DND-41 (cell line): ENCODE data around the gene CCSER2.

Experiments used
- ATAC-seq: fragments of 200-7000 bp; cut with Tn5 transposase; 3 replicates; pipeline ENCODE4 v1.9.1; 2021; ENCODE audit warnings: low read depth; ENCODE audit not compliant: insufficient read depth
- DNase-seq: peaks from one replicate; pipeline ENCODE4 v3.0.0-alpha.2; 2020
- H2AFZ ChIP-seq: 2 replicates; pipeline ENCODE4 v1.6.0; 2012; ENCODE audit warnings: low read depth, low read length
- H3K27ac ChIP-seq: 2 replicates; pipeline ENCODE4 v1.5.1; 2012; ENCODE audit warnings: low read length, inconsistent platforms
- H3K27me3 ChIP-seq: fragments of 200-600 bp; sonication (generic); 2 replicates; pipeline ENCODE4 v1.6.0; 2012; ENCODE audit warnings: low read length, mild to moderate bottlenecking, inconsistent platforms; ENCODE audit not compliant: insufficient read depth, poor library complexity
- H3K36me3 ChIP-seq: 2 replicates; pipeline ENCODE4 v1.5.1; 2012; ENCODE audit warnings: low read length, inconsistent platforms; ENCODE audit not compliant: insufficient read depth
- H3K4me1 ChIP-seq: 2 replicates; pipeline ENCODE4 v1.5.1; 2012; ENCODE audit warnings: mild to moderate bottlenecking, low read length; ENCODE audit not compliant: insufficient read depth
- H3K4me2 ChIP-seq: 2 replicates; pipeline ENCODE4 v1.6.0; 2012; ENCODE audit warnings: mild to moderate bottlenecking, moderate library complexity, low read length, inconsistent platforms; ENCODE audit not compliant: insufficient read depth
- H3K4me3 ChIP-seq, 2 experiments: fragments of 200-600 bp in 1 of 2; shearing (Covaris generic) in 1 of 2; 2 replicates each; pipeline ENCODE4 v1.5.1; 2012 to 2016; ENCODE audit warnings: inconsistent platforms in 2 of 2, low read length in 2 of 2, mild to moderate bottlenecking in 2 of 2, low read depth in 1 of 2, moderate library complexity in 1 of 2
- H3K79me2 ChIP-seq: 2 replicates; pipeline ENCODE4 v1.6.0; 2012; ENCODE audit warnings: low read length, inconsistent platforms; ENCODE audit not compliant: insufficient read depth
- H3K9ac ChIP-seq: 2 replicates; pipeline ENCODE4 v1.6.0; 2012; ENCODE audit warnings: low read depth, mild to moderate bottlenecking, inconsistent platforms, low read length, moderate library complexity
- H3K9me3 ChIP-seq: 2 replicates; pipeline ENCODE4 v1.5.1; 2012; ENCODE audit warnings: low read length, moderate library complexity, mild to moderate bottlenecking, inconsistent platforms; ENCODE audit not compliant: insufficient read depth, severe bottlenecking
- H4K20me1 ChIP-seq: 2 replicates; pipeline ENCODE4 v1.6.0; 2012; ENCODE audit warnings: low read length; ENCODE audit not compliant: insufficient read depth
- EZH2 ChIP-seq: IDR thresholded peaks from 3 replicates; pipeline ENCODE4 v1.6.1; 2012; ENCODE audit warnings: borderline replicate concordance, low read depth, mild to moderate bottlenecking, moderate library complexity, low read length, inconsistent platforms; ENCODE audit not compliant: severe bottlenecking
- TF ChIP-seq, protein P1 (sequence below): IDR thresholded peaks from 2 replicates; pipeline ENCODE4 v1.5.1; 2012; ENCODE audit warnings: borderline replicate concordance, low read length, moderate library complexity, mild to moderate bottlenecking; ENCODE audit not compliant: poor library complexity, severe bottlenecking; ENCODE audit errors: extremely low read depth

Gene CCSER2

DNA sequence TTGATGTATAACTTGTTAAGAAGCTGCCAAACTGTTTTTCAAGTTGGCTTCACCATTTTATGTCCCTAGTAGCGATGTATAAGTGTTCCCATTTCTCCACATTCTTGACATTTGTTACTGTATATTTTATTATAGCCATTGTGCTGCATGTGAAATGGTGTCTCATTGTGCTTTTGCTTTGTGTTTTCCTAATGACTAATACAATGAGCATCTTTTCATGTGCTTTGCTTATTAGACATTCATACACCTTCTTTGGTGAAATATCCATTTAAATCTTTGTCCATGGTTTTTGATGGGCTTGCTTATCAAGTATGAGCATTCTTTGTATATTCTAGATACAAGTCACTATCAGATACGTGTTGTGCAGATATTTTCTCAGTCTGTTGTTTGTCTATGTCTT lies 203.0 kb downstream of the CCSER2 start:
- Histone ChIP-seq H3K27ac (no peak overlapping the region), H3K4me1 (no peaks in the 10 kb centered on the region), H3K27me3 (no peaks in the 10 kb centered on the region), H3K4me2 (no peak overlapping the region), H3K36me3 (no peaks in the 10 kb centered on the region), H3K79me2 (no peaks in the 10 kb centered on the region), H3K9me3 (no peaks in the 10 kb centered on the region), H3K9ac (no peak overlapping the region), H4K20me1 (no peaks in the 10 kb centered on the region), H2AFZ (no peak overlapping the region), H3K4me3 (no peak overlapping the region)
- ATAC-seq, result no peak
- DNase-seq, result no peak
- TF ChIP-seq EZH2, result no peak
- TF ChIP-seq, protein P1, sequence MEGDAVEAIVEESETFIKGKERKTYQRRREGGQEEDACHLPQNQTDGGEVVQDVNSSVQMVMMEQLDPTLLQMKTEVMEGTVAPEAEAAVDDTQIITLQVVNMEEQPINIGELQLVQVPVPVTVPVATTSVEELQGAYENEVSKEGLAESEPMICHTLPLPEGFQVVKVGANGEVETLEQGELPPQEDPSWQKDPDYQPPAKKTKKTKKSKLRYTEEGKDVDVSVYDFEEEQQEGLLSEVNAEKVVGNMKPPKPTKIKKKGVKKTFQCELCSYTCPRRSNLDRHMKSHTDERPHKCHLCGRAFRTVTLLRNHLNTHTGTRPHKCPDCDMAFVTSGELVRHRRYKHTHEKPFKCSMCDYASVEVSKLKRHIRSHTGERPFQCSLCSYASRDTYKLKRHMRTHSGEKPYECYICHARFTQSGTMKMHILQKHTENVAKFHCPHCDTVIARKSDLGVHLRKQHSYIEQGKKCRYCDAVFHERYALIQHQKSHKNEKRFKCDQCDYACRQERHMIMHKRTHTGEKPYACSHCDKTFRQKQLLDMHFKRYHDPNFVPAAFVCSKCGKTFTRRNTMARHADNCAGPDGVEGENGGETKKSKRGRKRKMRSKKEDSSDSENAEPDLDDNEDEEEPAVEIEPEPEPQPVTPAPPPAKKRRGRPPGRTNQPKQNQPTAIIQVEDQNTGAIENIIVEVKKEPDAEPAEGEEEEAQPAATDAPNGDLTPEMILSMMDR, result no peak

DNA sequence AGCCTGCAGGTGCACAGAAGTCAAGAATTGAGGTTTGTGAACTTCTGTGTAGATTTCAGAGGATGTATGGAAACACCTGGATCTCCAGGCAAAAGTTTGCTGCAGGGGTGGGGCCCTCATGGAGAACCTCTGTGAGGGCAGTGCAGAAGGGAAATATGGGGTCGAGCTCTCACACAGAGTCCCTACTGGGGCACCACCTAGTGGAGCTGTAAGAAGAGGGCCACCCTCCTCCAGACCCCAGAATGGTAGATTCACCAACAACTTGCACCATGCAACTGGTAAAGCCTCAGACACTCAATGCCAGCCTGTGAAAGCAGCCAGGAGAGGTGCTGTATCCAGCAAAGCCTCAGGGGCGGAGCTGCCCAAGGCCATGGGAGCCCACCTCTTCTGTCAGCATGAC lies 205.8 kb downstream of the CCSER2 start:
- Histone ChIP-seq H3K4me2 (no peak overlapping the region), H3K27me3 (no peaks in the 10 kb centered on the region), H3K4me3 (no peak overlapping the region), H3K9ac (no peak overlapping the region), H3K9me3 (no peaks in the 10 kb centered on the region), H2AFZ (no peak overlapping the region), H3K27ac (no peak overlapping the region), H3K79me2 (no peaks in the 10 kb centered on the region), H4K20me1 (no peaks in the 10 kb centered on the region), H3K36me3 (no peaks in the 10 kb centered on the region), H3K4me1 (peaks cover 5% of the 10 kb centered on the region; the same call in 1 of the 2 replicates)
- TF ChIP-seq, protein P1, result peak; percentile 43
- TF ChIP-seq EZH2, result no peak
- ATAC-seq (no peak), DNase-seq (peak; percentile 24)

DNA sequence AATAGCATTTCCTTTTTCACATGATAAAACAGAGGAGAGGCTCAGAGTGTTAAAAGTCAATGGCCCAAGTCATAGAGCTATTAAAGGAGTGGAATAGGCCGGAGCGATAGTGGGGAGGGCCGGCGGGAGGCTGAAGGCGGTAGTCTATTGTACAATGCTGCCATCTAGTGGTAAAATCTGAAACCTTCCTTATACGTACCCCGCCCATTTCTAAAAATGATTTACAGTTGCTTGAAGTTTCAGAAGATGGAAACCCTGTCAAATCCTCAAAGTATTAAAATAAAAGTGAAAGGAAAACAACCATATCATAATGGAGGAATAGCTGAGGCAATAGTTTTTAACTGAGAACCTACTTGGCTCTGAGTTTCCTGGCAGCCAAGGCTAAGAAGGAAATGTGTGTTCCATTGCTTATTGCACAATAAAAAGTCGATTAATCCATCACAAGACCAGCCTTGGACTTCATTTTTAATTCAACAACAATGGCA lies 209.1 kb downstream of the CCSER2 start:
- Histone ChIP-seq H3K79me2 (no peaks in the 10 kb centered on the region), H3K4me2 (no peak overlapping the region), H3K9me3 (no peaks in the 10 kb centered on the region), H3K4me1 (peaks cover 5% of the 10 kb centered on the region; the same call in 1 of the 2 replicates), H3K27me3 (peaks cover 9% of the 10 kb centered on the region), H2AFZ (no peak overlapping the region), H3K36me3 (no peaks in the 10 kb centered on the region), H3K27ac (no peak overlapping the region), H3K9ac (no peak overlapping the region), H3K4me3 (no peak overlapping the region), H4K20me1 (no peaks in the 10 kb centered on the region; the same call in 1 of the 2 replicates)
- TF ChIP-seq, protein P1, result peak; percentile 87
- no peak for TF ChIP-seq EZH2
- ATAC-seq (peak; percentile 82), DNase-seq (peak; percentile 38)
